GM18873 (cell line): ENCODE measurements around the gene HMCN2.

ENCODE experiments used
- ATAC-seq: cut with Tn5 transposase; IDR thresholded peaks from one replicate; pipeline ENCODE4 v1.9.1; 2021; ENCODE audit warnings: mild to moderate bottlenecking, moderate library complexity, moderate number of reproducible peaks; ENCODE audit not compliant: unreplicated experiment, low FRiP score

The HMCN2 gene

DNA sequence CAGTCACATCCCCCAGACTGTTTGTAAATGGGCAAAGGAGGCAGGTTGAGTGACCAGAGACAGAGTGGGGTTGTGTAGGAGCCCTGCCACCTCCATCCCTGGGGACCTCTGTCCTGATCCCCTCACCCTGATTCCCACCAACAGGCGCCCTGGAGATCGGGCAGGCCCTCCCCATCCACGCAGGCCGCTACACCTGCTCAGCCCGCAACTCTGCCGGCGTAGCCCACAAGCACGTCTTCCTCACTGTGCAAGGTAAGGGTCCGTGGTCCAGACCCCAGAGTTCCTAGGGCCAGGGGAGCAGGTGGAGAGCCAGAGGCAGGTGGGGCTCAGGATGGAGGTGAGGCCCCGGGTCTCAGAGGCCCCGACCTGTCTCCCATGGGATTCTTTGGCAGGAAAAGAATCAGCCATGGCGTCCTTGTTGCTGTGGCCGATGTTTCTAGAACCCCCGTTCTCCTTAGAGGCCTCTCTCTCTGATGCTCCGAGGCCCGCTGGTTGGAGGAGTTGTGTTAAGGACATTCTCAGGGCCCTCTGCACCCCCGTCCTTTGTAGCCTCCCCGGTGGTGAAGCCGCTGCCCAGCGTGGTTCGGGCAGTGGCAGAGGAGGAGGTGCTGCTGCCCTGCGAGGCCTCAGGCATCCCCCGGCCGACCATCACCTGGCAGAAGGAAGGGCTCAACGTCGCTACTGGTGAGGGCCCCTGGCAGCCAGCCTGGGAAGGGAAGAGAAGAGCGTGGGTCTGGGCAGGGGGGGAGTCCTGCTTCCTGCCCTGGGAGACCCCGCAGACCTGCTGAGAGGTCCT lies 137.3 kb downstream of the HMCN2 start:
- no peak for ATAC-seq

DNA sequence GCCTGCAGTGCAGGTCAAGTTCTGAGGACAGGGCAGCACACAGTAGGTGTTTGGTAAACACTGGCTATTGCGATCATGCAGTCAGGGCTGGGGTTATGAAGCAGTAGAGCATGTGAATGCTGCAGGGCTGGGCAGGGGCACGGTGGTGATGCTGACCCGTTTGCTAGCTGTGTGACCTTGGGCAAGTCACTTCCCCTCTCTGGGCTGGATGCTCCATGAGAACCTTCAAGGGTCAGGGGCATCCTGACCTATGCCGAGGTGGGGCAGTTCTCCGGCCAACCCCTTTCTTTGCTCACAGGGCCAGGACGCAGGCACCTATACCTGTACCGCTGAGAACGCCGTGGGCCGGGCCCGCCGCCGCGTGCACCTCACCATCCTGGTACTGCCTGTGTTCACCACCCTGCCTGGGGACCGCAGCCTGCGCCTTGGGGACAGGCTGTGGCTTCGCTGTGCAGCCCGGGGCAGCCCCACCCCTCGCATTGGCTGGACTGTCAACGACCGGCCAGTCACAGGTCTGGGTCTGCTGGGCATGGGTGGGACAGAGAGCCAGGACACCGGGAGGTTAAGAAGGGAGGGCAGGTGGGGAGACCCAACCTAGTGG lies 140.2 kb downstream of the HMCN2 start:
- ATAC-seq = no peak

- ATAC-seq = no peak
Observed at GRCh38 chr9:130406278-130406895, 140.8 kb downstream of the HMCN2 start.

- ATAC-seq = no peak
Observed at GRCh38 chr9:130407916-130408663, 142.5 kb downstream of the HMCN2 start.

DNA sequence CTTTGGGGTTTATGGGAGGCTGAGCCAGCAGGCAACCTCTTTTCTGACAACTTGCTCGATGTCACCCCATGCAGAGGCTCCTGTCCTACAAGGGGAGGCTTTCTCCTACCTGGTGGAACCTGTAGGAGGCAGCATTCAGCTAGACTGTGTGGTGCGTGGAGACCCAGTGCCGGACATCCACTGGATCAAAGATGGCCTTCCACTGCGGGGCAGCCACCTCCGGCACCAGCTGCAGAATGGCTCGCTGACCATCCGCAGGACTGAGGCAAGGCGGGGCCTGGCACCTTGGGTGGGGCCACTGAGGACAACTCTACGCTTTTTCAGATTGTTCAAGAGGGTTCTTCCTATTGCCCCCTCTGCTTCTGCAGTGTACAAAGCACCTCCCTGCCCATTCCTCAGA lies 143.1 kb downstream of the HMCN2 start:
- no peak for ATAC-seq

GRCh38 chr9:130409246-130409645 lies 143.7 kb downstream of the HMCN2 start:
- ATAC-seq = no peak

- ATAC-seq = no peak
Observed at GRCh38 chr9:130410443-130410842, 144.9 kb downstream of the HMCN2 start.

- ATAC-seq = no peak
Observed at GRCh38 chr9:130411566-130411915, 146.0 kb downstream of the HMCN2 start.

DNA sequence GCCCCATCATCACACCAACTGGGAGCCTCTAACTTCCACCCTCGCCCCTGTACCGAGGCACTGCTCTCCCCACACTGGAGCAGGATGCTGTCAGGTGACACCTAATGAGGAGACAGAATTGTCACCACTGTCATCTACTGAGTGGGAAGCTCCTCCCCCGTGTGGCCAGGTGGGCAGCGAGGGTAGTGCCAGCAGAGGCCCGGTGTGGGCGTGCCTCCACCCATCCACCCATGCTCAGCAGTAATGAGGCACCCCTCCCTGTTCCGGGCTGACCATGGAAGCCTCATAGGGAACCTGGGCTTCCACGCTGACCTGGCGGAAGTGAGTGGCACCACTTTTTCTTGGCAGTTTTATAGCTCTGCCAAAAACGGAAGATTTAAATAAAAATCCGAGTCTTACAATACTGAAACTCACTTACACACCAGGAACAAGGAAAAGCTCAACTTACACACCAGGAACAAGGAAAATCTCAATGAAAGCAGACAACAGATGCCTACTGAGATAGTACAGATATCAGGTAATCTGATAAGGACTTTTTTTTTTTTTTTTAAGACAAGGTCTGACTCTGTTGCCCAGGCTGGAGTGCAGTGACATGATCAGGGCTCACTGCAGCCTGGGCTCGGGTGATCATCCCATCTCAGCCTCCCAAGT lies 148.6 kb downstream of the HMCN2 start:
- no peak for ATAC-seq

DNA sequence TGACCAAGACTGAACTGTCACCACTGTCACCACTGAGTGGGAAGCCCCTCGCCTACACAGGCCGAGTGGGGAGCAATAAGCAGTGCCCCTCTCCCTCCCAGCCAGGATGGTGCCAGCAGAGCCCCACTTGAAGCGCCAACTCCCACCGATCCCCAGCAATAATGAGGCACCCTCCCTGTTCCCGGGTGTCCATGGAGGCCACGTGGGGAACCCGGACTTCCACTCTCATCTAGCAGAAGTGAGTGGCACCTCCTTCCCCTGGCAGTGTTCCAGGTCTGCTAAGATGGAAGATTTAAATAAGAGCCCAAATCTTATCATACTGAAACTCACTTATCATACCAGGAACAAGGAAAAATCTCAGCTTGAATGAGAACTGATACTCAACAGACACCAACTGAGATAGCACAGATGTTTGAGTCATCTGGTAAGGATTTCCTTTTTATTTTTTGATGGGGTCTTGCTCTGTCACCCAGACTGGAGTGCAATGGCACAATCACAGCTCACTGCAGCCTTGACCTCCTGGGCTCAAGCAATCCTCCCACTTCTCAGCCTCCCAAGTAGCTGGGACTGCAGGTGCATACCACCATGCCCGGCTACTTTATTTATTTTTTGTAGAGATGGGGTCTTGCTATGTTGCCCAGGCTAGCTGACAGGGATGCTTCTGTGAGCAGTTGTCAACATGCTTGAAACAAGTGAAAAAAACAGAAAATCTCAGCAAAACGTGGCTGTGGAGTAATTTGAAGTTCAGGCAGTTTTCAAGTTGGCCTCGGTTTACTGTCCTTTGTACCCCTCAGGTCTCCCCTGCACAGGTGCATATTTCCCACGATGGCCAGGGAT lies 149.6 kb downstream of the HMCN2 start:
- no peak for ATAC-seq

DNA sequence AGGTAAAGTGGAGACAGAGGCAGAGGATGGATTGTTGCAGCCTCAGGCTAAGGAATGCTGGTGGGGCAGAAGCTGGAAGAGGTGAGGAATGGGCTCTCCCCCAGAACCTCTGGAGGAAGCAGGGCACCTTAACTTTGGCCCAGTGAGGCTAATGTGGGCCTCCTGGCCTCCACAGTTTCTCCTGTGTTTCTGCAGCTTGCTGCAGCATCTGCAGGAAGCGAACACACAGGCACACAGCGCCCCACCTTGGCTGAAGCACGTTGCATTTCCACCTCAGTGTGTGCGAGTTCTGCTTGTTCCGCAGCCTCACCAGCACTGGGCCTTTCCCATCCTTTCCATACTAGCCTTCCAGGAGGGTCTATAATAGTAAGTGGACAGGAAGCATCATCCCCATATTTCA lies 152.0 kb downstream of the HMCN2 start:
- no peak for ATAC-seq

DNA sequence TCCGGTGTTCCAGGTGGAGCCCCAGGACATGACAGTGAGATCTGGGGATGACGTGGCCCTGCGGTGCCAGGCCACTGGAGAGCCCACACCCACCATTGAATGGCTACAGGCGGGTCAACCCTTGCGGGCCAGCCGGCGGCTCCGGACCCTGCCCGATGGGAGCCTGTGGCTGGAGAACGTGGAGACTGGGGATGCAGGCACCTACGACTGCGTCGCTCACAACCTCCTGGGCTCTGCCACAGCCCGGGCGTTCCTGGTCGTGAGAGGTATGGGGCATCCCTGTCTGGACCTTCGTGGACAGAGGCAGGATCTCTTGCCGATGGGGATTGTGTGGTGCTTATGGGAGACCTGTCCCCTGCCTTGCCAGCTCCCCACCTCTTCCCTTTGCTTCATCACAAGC lies 153.2 kb downstream of the HMCN2 start:
- no peak for ATAC-seq

- no peak for ATAC-seq
Observed at GRCh38 chr9:130419521-130420035, 154.0 kb downstream of the HMCN2 start.

- no peak for ATAC-seq
Observed at GRCh38 chr9:130421154-130421801, 155.7 kb downstream of the HMCN2 start.

GRCh38 chr9:130421802-130422276 lies 156.3 kb downstream of the HMCN2 start:
- no peak for ATAC-seq

DNA sequence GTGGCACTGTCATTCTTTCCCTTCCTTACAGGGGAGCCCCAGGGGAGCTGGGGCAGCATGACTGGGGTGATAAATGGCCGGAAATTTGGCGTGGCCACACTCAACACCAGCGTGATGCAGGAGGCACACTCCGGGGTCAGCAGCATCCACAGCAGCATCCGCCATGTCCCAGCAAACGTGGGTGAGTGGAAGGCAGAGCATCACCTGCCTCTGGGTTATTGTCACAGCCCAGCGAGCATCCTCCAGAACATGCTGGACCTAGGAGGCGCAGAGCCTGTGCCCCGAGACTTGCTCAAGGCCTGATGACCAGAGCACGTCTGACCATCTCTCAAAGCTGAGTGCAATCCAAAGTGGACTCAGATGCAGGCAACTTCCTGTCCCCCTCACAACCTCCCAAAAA lies 157.0 kb downstream of the HMCN2 start:
- ATAC-seq = no peak

DNA sequence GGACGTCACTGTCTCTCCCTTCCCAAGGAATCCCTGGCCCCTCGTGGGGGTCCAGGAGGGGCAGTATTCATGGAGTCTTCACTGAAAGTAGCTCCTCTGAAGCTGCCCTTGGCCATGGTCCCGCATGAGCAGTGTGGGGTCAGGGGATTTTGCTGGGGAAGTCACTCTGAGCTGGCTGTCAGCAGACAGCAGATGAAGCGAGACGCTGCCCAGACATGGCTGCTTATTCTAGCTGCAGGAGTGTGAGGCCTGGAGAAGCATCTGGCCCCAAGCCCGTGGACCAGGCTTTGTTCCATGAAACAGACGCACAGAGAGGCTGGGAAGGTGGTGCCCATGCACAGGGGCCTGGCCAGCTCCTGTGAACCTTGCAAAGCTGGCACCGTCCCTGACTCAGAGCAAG lies 157.7 kb downstream of the HMCN2 start:
- no peak for ATAC-seq

- ATAC-seq = no peak
Observed at GRCh38 chr9:130424595-130425454, 159.3 kb downstream of the HMCN2 start.
